HEK293 (cell line): ENCODE data around the gene STAC2.
A peak's percentile ranks its signal among the peaks of the same experiment; 100 is the strongest.

Experiments used
- CTCF ChIA-PET: fragments of 350-600 bp; formaldehyde crosslinking; extraction: SDS; loops from one replicate; lab custom pipeline; 2021; ENCODE audit warnings: antibody characterized with exemption; lab: Yijun Ruan, JAX
- POLR2A ChIA-PET: fragments of 300-600 bp; formaldehyde crosslinking; extraction: SDS; loops from one replicate; lab custom pipeline; 2020; ENCODE audit warnings: antibody characterized with exemption, inconsistent platforms; lab: Yijun Ruan, JAX
- H3K27ac ChIP-seq: fragments of 200-500 bp; sonication (Bioruptor generic); 2 replicates; pipeline ENCODE4 v1.5.1; 2014; ENCODE audit warnings: low read depth, low read length, control low read depth, inconsistent platforms; ENCODE audit errors: extremely low read depth
- H3K36me3 ChIP-seq, 2 experiments: fragments of 200-500 bp in 1 of 2; sonication (Bioruptor generic) in 1 of 2; 1 replicate in 1 of 2; 2 replicates in 1 of 2; pipeline ENCODE4 v1.5.1; 2014 to 2017; ENCODE audit warnings: inconsistent platforms in 2 of 2, low read length in 2 of 2; ENCODE audit not compliant: control insufficient read depth in 2 of 2, insufficient read depth in 1 of 2
- H3K4me1 ChIP-seq: fragments of 200-500 bp; sonication (Bioruptor generic); 2 replicates; pipeline ENCODE4 v1.5.1; 2014; ENCODE audit warnings: mild to moderate bottlenecking, low read length, inconsistent platforms; ENCODE audit not compliant: control insufficient read depth, insufficient read depth
- H3K4me3 ChIP-seq: 2 replicates; pipeline ENCODE4 v1.5.1; 2011; ENCODE audit warnings: low read depth, mild to moderate bottlenecking, control low read depth, low read length, moderate library complexity
- H3K9me3 ChIP-seq: fragments of 200-500 bp; sonication (Bioruptor generic); 2 replicates; pipeline ENCODE4 v1.5.1; 2014; ENCODE audit warnings: low read depth, low read length, inconsistent platforms; ENCODE audit not compliant: control insufficient read depth, insufficient read depth
- MYNN ChIP-seq: fragments of 450-650 bp; formaldehyde crosslinking; IDR thresholded peaks from 2 replicates; pipeline ENCODE4 v1.5.1; 2016; ENCODE audit warnings: missing biosample characterization, missing genetic modification characterization, borderline replicate concordance
- SCRT1 ChIP-seq: fragments of 450-650 bp; formaldehyde crosslinking; IDR thresholded peaks from 2 replicates; pipeline ENCODE4 v1.5.1; 2016; ENCODE audit warnings: missing biosample characterization, missing genetic modification characterization, borderline replicate concordance
- ZIC2 ChIP-seq: fragments of 450-650 bp; formaldehyde crosslinking; IDR thresholded peaks from 2 replicates; pipeline ENCODE4 v1.5.1; 2016; ENCODE audit warnings: missing biosample characterization, missing genetic modification characterization
- ZNF366 ChIP-seq: fragments of 450-650 bp; formaldehyde crosslinking; conservative IDR thresholded peaks from 2 replicates; pipeline ENCODE4 v1.5.1; 2016; ENCODE audit warnings: missing biosample characterization, missing genetic modification characterization
- ZNF394 ChIP-seq: fragments of 450-650 bp; formaldehyde crosslinking; IDR thresholded peaks from 2 replicates; pipeline ENCODE4 v1.5.1; 2016; ENCODE audit warnings: missing biosample characterization, missing genetic modification characterization, mild to moderate bottlenecking, moderate library complexity, borderline replicate concordance
- ZNF521 ChIP-seq: fragments of 450-650 bp; formaldehyde crosslinking; IDR thresholded peaks from 2 replicates; pipeline ENCODE4 v1.5.1; 2017; ENCODE audit warnings: missing biosample characterization, mild to moderate bottlenecking, missing genetic modification characterization
- ZNF558 ChIP-seq: fragments of 450-650 bp; formaldehyde crosslinking; IDR thresholded peaks from 2 replicates; pipeline ENCODE4 v1.5.1; 2016; ENCODE audit warnings: missing biosample characterization, missing genetic modification characterization
- ZNF626 ChIP-seq: fragments of 450-650 bp; sonication (Bioruptor Pico); formaldehyde crosslinking; IDR thresholded peaks from 2 replicates; pipeline ENCODE4 v1.5.1; 2018; ENCODE audit warnings: missing biosample characterization, missing genetic modification characterization, inconsistent platforms
- ZNF658 ChIP-seq: fragments of 450-650 bp; formaldehyde crosslinking; IDR thresholded peaks from 2 replicates; pipeline ENCODE4; 2016; ENCODE audit warnings: missing biosample characterization, missing genetic modification characterization
- ZNF660 ChIP-seq: fragments of 450-650 bp; IDR thresholded peaks from 2 replicates; pipeline ENCODE4 v1.5.1; 2018; ENCODE audit warnings: missing biosample characterization, mild to moderate bottlenecking, missing genetic modification characterization
- ZNF664 ChIP-seq: fragments of 450-650 bp; formaldehyde crosslinking; IDR thresholded peaks from 2 replicates; pipeline ENCODE4 v1.5.1; 2016; ENCODE audit warnings: missing biosample characterization, missing genetic modification characterization
- ZNF777 ChIP-seq: fragments of 450-650 bp; formaldehyde crosslinking; IDR thresholded peaks from 2 replicates; pipeline ENCODE4 v1.5.1; 2017; ENCODE audit warnings: missing biosample characterization, missing genetic modification characterization, borderline replicate concordance
- TF ChIP-seq, protein P1 (sequence below): fragments of 450-650 bp; formaldehyde crosslinking; IDR thresholded peaks from 2 replicates; pipeline ENCODE4 v1.5.1; 2016; ENCODE audit warnings: missing biosample characterization, missing genetic modification characterization
- TF ChIP-seq, protein P2 (sequence below): fragments of 450-650 bp; formaldehyde crosslinking; IDR thresholded peaks from 2 replicates; pipeline ENCODE4 v1.5.1; 2016; ENCODE audit warnings: missing biosample characterization, missing genetic modification characterization
- TF ChIP-seq, protein P3 (sequence below): fragments of 450-650 bp; formaldehyde crosslinking; IDR thresholded peaks from 2 replicates; pipeline ENCODE4 v1.5.1; 2016; ENCODE audit warnings: missing biosample characterization, missing genetic modification characterization

STAC2 gene

DNA sequence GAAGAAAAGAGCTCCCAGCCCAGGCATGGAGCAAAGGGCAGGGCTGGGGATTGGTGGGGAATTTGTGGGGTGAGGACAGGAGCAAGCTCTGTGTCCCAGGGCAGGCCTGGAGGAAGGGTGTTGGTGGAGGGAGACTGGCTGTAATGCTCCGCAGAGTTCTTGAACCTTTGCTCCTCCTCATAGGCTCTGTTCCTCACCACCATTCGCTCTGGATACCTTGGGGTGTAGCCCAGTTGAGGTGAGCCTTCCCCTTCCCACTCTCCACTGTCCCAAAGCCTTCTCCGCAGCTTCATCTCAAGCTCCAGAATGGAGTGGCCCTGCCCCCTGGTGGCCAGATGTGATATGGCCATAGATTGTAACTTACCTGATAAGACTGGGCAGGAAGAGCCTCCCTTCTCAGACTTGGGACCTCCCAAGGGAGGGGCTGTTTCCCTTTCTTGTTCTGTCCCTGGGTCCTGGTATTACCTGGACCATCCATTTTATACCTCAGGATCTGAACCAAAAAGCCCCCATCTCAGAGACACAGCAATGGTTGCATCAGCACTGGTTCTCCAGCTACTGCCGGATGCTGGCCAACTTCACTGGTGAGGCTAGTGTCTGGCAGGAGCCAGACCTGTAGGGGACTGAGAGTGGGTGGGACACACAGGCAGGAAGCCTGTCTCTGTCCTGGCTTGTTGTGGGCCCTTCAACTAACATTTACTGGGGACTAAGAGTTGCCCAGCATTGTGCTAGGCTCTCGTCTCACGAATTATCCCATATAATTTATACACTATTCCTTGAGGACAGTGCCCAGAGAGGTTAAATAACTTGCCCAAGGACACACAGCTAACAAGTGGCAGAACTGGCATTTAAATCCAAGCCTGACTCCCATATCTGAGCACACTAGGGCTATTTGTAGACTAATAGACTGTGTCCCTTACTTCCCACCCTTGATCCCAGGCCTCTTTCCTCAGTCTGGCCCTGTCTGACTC lies 19.1 kb upstream of the STAC2 start (continued):
- TF ChIP-seq, protein P1, sequence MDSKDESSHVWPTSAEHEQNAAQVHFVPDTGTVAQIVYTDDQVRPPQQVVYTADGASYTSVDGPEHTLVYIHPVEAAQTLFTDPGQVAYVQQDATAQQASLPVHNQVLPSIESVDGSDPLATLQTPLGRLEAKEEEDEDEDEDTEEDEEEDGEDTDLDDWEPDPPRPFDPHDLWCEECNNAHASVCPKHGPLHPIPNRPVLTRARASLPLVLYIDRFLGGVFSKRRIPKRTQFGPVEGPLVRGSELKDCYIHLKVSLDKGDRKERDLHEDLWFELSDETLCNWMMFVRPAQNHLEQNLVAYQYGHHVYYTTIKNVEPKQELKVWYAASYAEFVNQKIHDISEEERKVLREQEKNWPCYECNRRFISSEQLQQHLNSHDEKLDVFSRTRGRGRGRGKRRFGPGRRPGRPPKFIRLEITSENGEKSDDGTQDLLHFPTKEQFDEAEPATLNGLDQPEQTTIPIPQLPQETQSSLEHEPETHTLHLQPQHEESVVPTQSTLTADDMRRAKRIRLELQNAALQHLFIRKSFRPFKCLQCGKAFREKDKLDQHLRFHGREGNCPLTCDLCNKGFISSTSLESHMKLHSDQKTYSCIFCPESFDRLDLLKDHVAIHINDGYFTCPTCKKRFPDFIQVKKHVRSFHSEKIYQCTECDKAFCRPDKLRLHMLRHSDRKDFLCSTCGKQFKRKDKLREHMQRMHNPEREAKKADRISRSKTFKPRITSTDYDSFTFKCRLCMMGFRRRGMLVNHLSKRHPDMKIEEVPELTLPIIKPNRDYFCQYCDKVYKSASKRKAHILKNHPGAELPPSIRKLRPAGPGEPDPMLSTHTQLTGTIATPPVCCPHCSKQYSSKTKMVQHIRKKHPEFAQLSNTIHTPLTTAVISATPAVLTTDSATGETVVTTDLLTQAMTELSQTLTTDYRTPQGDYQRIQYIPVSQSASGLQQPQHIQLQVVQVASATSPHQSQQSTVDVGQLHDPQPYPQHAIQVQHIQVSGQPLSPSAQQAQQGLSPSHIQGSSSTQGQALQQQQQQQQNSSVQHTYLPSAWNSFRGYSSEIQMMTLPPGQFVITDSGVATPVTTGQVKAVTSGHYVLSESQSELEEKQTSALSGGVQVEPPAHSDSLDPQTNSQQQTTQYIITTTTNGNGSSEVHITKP (tag by site-specific recombination): peak; percentile 89
- no peak for TF ChIP-seq ZNF366 (tag by site-specific recombination)
- no peak for TF ChIP-seq ZNF777 (tag by site-specific recombination)
- TF ChIP-seq, protein P2, sequence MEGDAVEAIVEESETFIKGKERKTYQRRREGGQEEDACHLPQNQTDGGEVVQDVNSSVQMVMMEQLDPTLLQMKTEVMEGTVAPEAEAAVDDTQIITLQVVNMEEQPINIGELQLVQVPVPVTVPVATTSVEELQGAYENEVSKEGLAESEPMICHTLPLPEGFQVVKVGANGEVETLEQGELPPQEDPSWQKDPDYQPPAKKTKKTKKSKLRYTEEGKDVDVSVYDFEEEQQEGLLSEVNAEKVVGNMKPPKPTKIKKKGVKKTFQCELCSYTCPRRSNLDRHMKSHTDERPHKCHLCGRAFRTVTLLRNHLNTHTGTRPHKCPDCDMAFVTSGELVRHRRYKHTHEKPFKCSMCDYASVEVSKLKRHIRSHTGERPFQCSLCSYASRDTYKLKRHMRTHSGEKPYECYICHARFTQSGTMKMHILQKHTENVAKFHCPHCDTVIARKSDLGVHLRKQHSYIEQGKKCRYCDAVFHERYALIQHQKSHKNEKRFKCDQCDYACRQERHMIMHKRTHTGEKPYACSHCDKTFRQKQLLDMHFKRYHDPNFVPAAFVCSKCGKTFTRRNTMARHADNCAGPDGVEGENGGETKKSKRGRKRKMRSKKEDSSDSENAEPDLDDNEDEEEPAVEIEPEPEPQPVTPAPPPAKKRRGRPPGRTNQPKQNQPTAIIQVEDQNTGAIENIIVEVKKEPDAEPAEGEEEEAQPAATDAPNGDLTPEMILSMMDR (tag by site-specific recombination): peak; percentile 91
- TF ChIP-seq, protein P3, sequence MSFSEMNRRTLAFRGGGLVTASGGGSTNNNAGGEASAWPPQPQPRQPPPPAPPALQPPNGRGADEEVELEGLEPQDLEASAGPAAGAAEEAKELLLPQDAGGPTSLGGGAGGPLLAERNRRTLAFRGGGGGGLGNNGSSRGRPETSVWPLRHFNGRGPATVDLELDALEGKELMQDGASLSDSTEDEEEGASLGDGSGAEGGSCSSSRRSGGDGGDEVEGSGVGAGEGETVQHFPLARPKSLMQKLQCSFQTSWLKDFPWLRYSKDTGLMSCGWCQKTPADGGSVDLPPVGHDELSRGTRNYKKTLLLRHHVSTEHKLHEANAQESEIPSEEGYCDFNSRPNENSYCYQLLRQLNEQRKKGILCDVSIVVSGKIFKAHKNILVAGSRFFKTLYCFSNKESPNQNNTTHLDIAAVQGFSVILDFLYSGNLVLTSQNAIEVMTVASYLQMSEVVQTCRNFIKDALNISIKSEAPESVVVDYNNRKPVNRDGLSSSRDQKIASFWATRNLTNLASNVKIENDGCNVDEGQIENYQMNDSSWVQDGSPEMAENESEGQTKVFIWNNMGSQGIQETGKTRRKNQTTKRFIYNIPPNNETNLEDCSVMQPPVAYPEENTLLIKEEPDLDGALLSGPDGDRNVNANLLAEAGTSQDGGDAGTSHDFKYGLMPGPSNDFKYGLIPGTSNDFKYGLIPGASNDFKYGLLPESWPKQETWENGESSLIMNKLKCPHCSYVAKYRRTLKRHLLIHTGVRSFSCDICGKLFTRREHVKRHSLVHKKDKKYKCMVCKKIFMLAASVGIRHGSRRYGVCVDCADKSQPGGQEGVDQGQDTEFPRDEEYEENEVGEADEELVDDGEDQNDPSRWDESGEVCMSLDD (tag by site-specific recombination): no peak
- TF ChIP-seq SCRT1 (tag by site-specific recombination): no peak
- no peak for TF ChIP-seq ZNF558 (tag by site-specific recombination)
- peak; percentile 56 for TF ChIP-seq ZNF660
- TF ChIP-seq ZIC2 (tag by site-specific recombination): no peak
- no peak for TF ChIP-seq ZNF664

DNA sequence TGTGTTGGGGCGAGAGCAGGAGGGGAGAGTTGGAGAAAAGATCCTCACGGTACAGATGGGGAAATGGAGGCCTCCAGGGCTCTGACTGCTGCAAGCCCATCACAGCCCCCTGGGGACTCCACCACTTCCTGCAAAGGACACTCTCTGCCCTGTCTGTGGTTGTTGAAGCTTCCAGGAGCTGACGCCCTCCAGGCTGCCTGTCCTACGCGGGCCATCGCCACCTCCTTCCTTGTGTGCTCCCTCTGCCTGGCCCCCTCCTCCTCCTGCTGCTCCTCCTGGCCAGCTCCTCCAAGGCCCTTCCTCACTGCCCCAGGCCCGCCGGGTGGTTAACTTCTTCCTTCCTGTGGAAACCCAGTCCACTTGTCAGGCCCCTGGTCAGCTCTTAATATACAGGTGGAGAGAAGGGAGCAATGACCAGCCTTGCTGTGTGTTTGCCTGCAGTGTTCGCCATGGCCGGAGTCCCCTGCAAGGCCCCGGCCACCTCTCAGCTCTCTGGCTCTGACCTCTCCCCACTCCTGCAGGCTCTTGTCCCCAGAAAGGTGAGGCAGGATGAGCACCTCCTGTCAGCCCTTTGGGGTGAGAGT lies 18.4 kb upstream of the STAC2 start:
- H3K4me1 ChIP-seq: no peaks in the 10 kb centered on the region; the same call in 1 of the 2 replicates
- CTCF ChIA-PET: interaction anchor here (0.6 to 20.9 kb wide), 45 partner anchors 7 to 1415 kb away, joined by 3 to 733 read pairs (median 5); partner anchors contain the start of genes ARL5C, FBXL20, RPL19 and STAC2
- no peak for TF ChIP-seq MYNN (tag by site-specific recombination)
- TF ChIP-seq ZNF521 (tag by site-specific recombination): no peak
- no peak for TF ChIP-seq ZNF658 (tag by site-specific recombination)
- no peak for TF ChIP-seq ZNF626 (tag by site-specific recombination)
- peak; percentile 59; the same call in 1 of the 2 replicates for TF ChIP-seq ZNF394 (tag by site-specific recombination)
- TF ChIP-seq, all 188 proteins: peak for 1
- POLR2A ChIA-PET: interaction anchor here (0.5 to 6.6 kb wide), 9 partner anchors 8 to 158 kb away, joined by 3 to 72 read pairs (median 3); partner anchors contain the start of genes FBXL20, RPL19 and STAC2
- no peak overlapping the region for H3K27ac ChIP-seq
- no peaks in the 10 kb centered on the region for H3K36me3 ChIP-seq
- H3K9me3 ChIP-seq: no peaks in the 10 kb centered on the region
- no peak overlapping the region for H3K4me3 ChIP-seq
